ENCODE measurements around the gene SYNDIG1. TPM values are rescaled to one million over a fixed set of nuclear protein-coding genes. Genes with fewer than 3 reads are reported as not detected.

SYNDIG1 gene
- total RNA-seq, 1 experiment from 2014 or later: 5.4 TPM

- no peak overlapping the region for H3K23ac ChIP-seq (ENCODE audit: insufficient read length, low read depth, low read length)
- H3K9me3 ChIP-seq (ENCODE audit: control insufficient read depth, low read depth, low read length): no peaks in the 10 kb centered on the region
- no peak for DNase-seq
- H3K4me3 Mint-ChIP-seq: no peak overlapping the region
- TF ChIP-seq CTCF (conservative IDR thresholded peaks at IDR 0.05): no peak
- H4K91ac ChIP-seq (ENCODE audit: insufficient read length, low read depth, low read length): no peak overlapping the region
- H3K4ac ChIP-seq (ENCODE audit: low read depth, low read length): no peak overlapping the region
- H4K5ac ChIP-seq (ENCODE audit: insufficient read length, low read depth, low read length): no peak overlapping the region
- no peak overlapping the region for H3K4me2 ChIP-seq (ENCODE audit: insufficient read depth, insufficient read length, low read length)
- H3K56ac ChIP-seq (ENCODE audit: insufficient read length, low read depth, low read length): no peak overlapping the region
- WGBS (ENCODE audit: extremely low coverage, insufficient read length, low lambda C conversion rate): no CpG with 5 or more reads among the region's 7 CpGs
- no peaks in the 10 kb centered on the region for H3K27me3 ChIP-seq (ENCODE audit: insufficient read depth, low read length)
- no peak overlapping the region for H2BK15ac ChIP-seq (ENCODE audit: low read depth, low read length)
- H3K79me2 ChIP-seq (ENCODE audit: insufficient read depth, low read length): no peaks in the 10 kb centered on the region
- H3K9ac ChIP-seq (ENCODE audit: extremely low read depth, insufficient read length, low read length): no peak overlapping the region
- H3K14ac ChIP-seq (ENCODE audit: insufficient read depth, low read length): no peak overlapping the region
- H3K18ac ChIP-seq (ENCODE audit: insufficient read length, low read depth, low read length): no peak overlapping the region
- H2BK12ac ChIP-seq (ENCODE audit: insufficient read length, low read depth, low read length): no peak overlapping the region
- H2AK5ac ChIP-seq (ENCODE audit: insufficient read length, low read length): no peak overlapping the region
- H4K20me1 ChIP-seq (ENCODE audit: control insufficient read depth, insufficient read depth, insufficient read length): no peaks in the 10 kb centered on the region
- no peak overlapping the region for H3K27ac ChIP-seq (ENCODE audit: insufficient read length, low read depth, low read length)
- H3K4me1 Mint-ChIP-seq: peaks cover 3 to 8% of the 10 kb centered on the region in 2 experiments; a peak in 3 of 4 replicates
- no peak overlapping the region for H2BK120ac ChIP-seq (ENCODE audit: low read depth, low read length, poor library complexity, severe bottlenecking)
- no peaks in the 10 kb centered on the region for H3K23me2 ChIP-seq (ENCODE audit: insufficient read length, low read depth, low read length, poor library complexity, severe bottlenecking)
- H4K8ac ChIP-seq (replicated peaks; ENCODE audit: insufficient read length, low read depth, low read length): no peak overlapping the region
- no peak overlapping the region for H2BK5ac ChIP-seq (ENCODE audit: insufficient read length, low read length)
- no peaks in the 10 kb centered on the region for H3K4me1 ChIP-seq (ENCODE audit: insufficient read depth, low read length)
- no peak overlapping the region; a peak in 1 of 7 replicates for H3K27ac Mint-ChIP-seq
- no peak overlapping the region for H2BK20ac ChIP-seq (ENCODE audit: low read depth, low read length, poor library complexity, severe bottlenecking)
- no peak overlapping the region for H2AFZ ChIP-seq (ENCODE audit: low read length)
- H3K9me3 Mint-ChIP-seq: peaks cover 0 to 9% of the 10 kb centered on the region in 2 experiments; a peak in 4 of 5 replicates
- no peaks in the 10 kb centered on the region; the same call in 1 of the 2 replicates for H3K27me3 Mint-ChIP-seq (ENCODE audit: low read depth)
- H3T11ph ChIP-seq (ENCODE audit: low read length): no peak overlapping the region
- H3K79me1 ChIP-seq (ENCODE audit: insufficient read depth, low read depth, low read length, poor library complexity, severe bottlenecking): no peaks in the 10 kb centered on the region
- peaks cover 32 to 45% (median 40%) of the 10 kb centered on the region in 3 experiments for H3K36me3 Mint-ChIP-seq (ENCODE audit: insufficient read depth in 1 of 3, low read depth in 3 of 3)
Observed at GRCh38 chr20:24544371-24544770, 74.9 kb downstream of the SYNDIG1 start.
